ENCODE data around the gene RAPGEF2. TPM values are rescaled to one million over a fixed set of nuclear protein-coding genes. Genes with fewer than 3 reads are reported as not detected.
A peak's percentile ranks its signal among the peaks of the same experiment; 100 is the strongest.

The RAPGEF2 gene
- polyA plus RNA-seq, 1 donor (not counting 4 experiments of a cell fraction or from before 2014, with no cell fraction given), result 23.8 TPM

GRCh38 chr4:159401791-159402380 is 299.0 kb downstream of the RAPGEF2 start:
- no peaks in the 10 kb centered on the region for H4K20me1 ChIP-seq (ENCODE audit: control insufficient read depth, extremely low read depth, insufficient read depth, low read length)
- H3K79me2 ChIP-seq (ENCODE audit: control insufficient read depth, insufficient read depth, low read length), result no peaks in the 10 kb centered on the region
- H3K9me1 ChIP-seq (ENCODE audit: control insufficient read depth, extremely low read depth, insufficient read depth, low read length), result no peaks in the 10 kb centered on the region
- TF ChIP-seq CTCF (optimal IDR thresholded peaks at IDR 0.05 in 1 of 3, IDR thresholded peaks at IDR 0.05 in 1 of 3, conservative IDR thresholded peaks at IDR 0.05 in 1 of 3; ENCODE audit: extremely low read depth in 1 of 3, insufficient read depth in 2 of 3, low read length in 3 of 3) (no peak), EZH2 (IDR thresholded peaks at IDR 0.05; ENCODE audit: low read length) (no peak)
- H3K36me3 ChIP-seq (ENCODE audit: control insufficient read depth in 2 of 2, extremely low read depth in 1 of 2, insufficient read depth in 2 of 2, low read length in 2 of 2), result no peaks in the 10 kb centered on the region
- no peaks in the 10 kb centered on the region for H3K9me3 ChIP-seq (ENCODE audit: control insufficient read depth, low read depth, low read length)
- peak overlapping the region; percentile 61 for H3K4me2 ChIP-seq (ENCODE audit: control insufficient read depth, extremely low read depth, insufficient read depth, low read depth, low read length)
- no peak overlapping the region for H3K4me3 ChIP-seq (ENCODE audit: control insufficient read depth in 2 of 3, extremely low read depth in 1 of 3, insufficient read depth in 2 of 3, low read depth in 1 of 3, low read length in 3 of 3)
- H3K9ac ChIP-seq (ENCODE audit: control insufficient read depth, extremely low read depth, insufficient read depth, low read length), result peak overlapping the region; percentile 31
- peaks cover 21% of the 10 kb centered on the region for H3K4me1 ChIP-seq (ENCODE audit: control insufficient read depth, extremely low read depth, insufficient read depth, low read length)
- H3K27me3 ChIP-seq (ENCODE audit: control insufficient read depth, extremely low read depth, insufficient read depth, low read length), result no peaks in the 10 kb centered on the region
- dilution Hi-C loops (cut with MboI; ENCODE audit: extremely low pct_ligation_motif_present, low sequenced_read_pairs), result no loop called here
- DNase-seq (ENCODE audit: low read depth, low spot score), result no peak
- FAIRE-seq, result peak; percentile 98
- peak overlapping the region; percentile 63 for H2AFZ ChIP-seq (ENCODE audit: control insufficient read depth, low read length)
- H3K27ac ChIP-seq (ENCODE audit: control insufficient read depth, insufficient read depth, low read length), result peak overlapping the region; percentile 65

Small RNAs within 50 kb of the gene (small RNA-seq; reads per million reads assigned to genes)
- gene AC074344.1 (ENCODE audit: insufficient read length in 3 of 3, low read depth in 3 of 3, low replicate concordance in 1 of 3) (0 reads per million in 3 experiments), gene MIR3688-1 (ENCODE audit: insufficient read length in 3 of 3, low read depth in 3 of 3, low replicate concordance in 1 of 3) (0 to 0.50 (median 0) reads per million in 3 experiments), gene RF00019 (ENCODE audit: insufficient read length in 3 of 3, low read depth in 3 of 3, low replicate concordance in 1 of 3) (0 reads per million in 3 experiments)

Measured in keratinocyte (primary cell).